ENCODE measurements around the gene ABCB8.

GRCh38 chr7:151086802-151087244 lies 58.6 kb downstream of the ABCB8 start:
- TF ChIP-seq, protein P1, sequence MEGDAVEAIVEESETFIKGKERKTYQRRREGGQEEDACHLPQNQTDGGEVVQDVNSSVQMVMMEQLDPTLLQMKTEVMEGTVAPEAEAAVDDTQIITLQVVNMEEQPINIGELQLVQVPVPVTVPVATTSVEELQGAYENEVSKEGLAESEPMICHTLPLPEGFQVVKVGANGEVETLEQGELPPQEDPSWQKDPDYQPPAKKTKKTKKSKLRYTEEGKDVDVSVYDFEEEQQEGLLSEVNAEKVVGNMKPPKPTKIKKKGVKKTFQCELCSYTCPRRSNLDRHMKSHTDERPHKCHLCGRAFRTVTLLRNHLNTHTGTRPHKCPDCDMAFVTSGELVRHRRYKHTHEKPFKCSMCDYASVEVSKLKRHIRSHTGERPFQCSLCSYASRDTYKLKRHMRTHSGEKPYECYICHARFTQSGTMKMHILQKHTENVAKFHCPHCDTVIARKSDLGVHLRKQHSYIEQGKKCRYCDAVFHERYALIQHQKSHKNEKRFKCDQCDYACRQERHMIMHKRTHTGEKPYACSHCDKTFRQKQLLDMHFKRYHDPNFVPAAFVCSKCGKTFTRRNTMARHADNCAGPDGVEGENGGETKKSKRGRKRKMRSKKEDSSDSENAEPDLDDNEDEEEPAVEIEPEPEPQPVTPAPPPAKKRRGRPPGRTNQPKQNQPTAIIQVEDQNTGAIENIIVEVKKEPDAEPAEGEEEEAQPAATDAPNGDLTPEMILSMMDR (IDR thresholded peaks at IDR 0.05) = no peak
- no peak for TF ChIP-seq POLR2A (IDR thresholded peaks at IDR 0.05)
